Measurements from ENCODE around the gene PHKA1. TPM values are rescaled to one million over a fixed set of nuclear protein-coding genes. Genes with fewer than 3 reads are reported as not detected.
"Not testable (repeated sequence)": the region's sequence is repeated elsewhere in the genome, so short reads cannot be mapped to it uniquely, and the experiment has no call there.

Gene PHKA1
- total RNA-seq, 1 experiment from 2014 or later = 7.4 TPM

DNA sequence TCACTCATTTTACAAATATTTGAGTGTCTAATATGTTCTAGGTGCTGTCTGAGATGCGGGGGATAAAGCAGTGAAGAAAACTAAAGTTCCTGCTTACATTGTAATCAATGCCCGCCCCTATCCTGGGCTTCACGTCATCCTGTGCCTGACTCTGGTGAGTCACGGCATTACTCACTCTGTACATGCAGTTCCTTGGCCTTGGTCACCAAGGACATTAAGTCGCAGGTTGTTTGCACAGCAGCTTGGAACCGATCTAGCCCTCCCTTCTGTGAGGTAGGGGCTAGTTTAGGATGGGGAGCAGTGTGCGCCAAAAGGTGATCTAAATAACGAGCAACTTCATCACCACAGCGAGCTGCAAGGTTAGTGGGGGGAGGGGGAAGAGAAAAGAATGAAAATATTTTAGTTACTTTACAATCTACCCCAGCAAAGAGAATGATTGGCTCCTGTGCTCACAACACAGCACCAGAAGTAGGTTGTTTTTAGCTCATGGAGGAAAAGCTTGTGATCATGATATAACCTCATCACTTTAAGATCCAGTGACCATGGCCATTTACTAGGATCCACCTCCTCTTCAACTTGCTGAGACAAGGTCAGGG is 93.5 kb downstream of the PHKA1 start:
- Mint-ChIP-seq H3K4me3 (ENCODE audit: low read depth, unreplicated experiment) (peak overlapping the region; percentile 53), H3K9me3 (ENCODE audit: low read depth, unreplicated experiment) (no peaks in the 10 kb centered on the region), H3K27ac (ENCODE audit: unreplicated experiment) (peak overlapping the region; percentile 85), H3K4me1 (ENCODE audit: low read depth, unreplicated experiment) (peaks cover 36% of the 10 kb centered on the region), H3K36me3 (ENCODE audit: insufficient read depth, unreplicated experiment) (peaks cover 6% of the 10 kb centered on the region), H3K27me3 (ENCODE audit: unreplicated experiment) (no peaks in the 10 kb centered on the region)
- intact Hi-C loops (cut with micrococcal nuclease; ENCODE audit: unreplicated experiment) = loop anchor here (1.0 to 5.0 kb wide), 2 partner anchors 66 to 92 kb away; partner anchors contain the start of gene PHKA1
- CTCF ChIA-PET = interaction anchor here (0.6 kb wide), 1 partner anchor 142 kb away, joined by 3 read pairs; no protein-coding TSS in a partner anchor
- TF ChIP-seq, protein P1, sequence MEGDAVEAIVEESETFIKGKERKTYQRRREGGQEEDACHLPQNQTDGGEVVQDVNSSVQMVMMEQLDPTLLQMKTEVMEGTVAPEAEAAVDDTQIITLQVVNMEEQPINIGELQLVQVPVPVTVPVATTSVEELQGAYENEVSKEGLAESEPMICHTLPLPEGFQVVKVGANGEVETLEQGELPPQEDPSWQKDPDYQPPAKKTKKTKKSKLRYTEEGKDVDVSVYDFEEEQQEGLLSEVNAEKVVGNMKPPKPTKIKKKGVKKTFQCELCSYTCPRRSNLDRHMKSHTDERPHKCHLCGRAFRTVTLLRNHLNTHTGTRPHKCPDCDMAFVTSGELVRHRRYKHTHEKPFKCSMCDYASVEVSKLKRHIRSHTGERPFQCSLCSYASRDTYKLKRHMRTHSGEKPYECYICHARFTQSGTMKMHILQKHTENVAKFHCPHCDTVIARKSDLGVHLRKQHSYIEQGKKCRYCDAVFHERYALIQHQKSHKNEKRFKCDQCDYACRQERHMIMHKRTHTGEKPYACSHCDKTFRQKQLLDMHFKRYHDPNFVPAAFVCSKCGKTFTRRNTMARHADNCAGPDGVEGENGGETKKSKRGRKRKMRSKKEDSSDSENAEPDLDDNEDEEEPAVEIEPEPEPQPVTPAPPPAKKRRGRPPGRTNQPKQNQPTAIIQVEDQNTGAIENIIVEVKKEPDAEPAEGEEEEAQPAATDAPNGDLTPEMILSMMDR (IDR thresholded peaks at IDR 0.05; ENCODE audit: unreplicated experiment) = no peak
- BruUV-seq (replicated peaks) = TSS peak; percentile 75
- DNase-seq = peak; percentile 73

DNA sequence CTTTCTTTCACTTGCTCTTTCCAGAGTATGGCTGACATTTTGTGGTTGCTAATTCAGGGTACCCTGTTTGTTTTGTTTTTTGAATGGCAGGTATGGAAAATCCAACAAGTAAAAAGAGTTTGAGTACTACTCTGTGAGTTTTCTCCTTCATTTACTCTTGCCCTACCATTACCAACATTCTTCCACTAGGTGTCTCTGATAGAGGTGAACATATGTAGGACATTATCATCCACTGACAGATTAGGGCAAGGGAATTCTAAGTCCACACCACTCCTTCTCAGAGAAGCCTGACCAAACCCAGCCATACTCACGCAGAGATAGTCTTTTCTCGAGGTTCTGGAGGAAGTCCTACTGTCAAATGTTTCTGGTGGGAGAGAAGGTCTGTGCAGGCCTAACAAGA is 104.8 kb downstream of the PHKA1 start:
- H3K4me1 Mint-ChIP-seq (ENCODE audit: low read depth, unreplicated experiment) = peaks cover 4% of the 10 kb centered on the region
- no peak overlapping the region for H3K4me3 Mint-ChIP-seq (ENCODE audit: low read depth, unreplicated experiment)
- H3K36me3 Mint-ChIP-seq (ENCODE audit: insufficient read depth, unreplicated experiment) = no peaks in the 10 kb centered on the region
- CTCF ChIA-PET = no interaction called here
- no peaks in the 10 kb centered on the region for H3K27me3 Mint-ChIP-seq (ENCODE audit: unreplicated experiment)
- no peak overlapping the region for H3K27ac Mint-ChIP-seq (ENCODE audit: unreplicated experiment)
- no peaks in the 10 kb centered on the region for H3K9me3 Mint-ChIP-seq (ENCODE audit: low read depth, unreplicated experiment)
- TF ChIP-seq, protein P1 (IDR thresholded peaks at IDR 0.05; ENCODE audit: unreplicated experiment) = peak; percentile 18
- intact Hi-C loops (cut with micrococcal nuclease; ENCODE audit: unreplicated experiment) = no loop called here
- peak; percentile 4 for DNase-seq
- BruUV-seq (replicated peaks) = no TSS peak

- intact Hi-C loops (cut with micrococcal nuclease; ENCODE audit: unreplicated experiment) = no loop called here
- no peak for DNase-seq
- CTCF ChIA-PET = no interaction called here
- Mint-ChIP-seq H3K9me3 (ENCODE audit: low read depth, unreplicated experiment) (no peaks in the 10 kb centered on the region), H3K27me3 (ENCODE audit: unreplicated experiment) (no peaks in the 10 kb centered on the region), H3K4me3 (ENCODE audit: low read depth, unreplicated experiment) (no peak overlapping the region), H3K4me1 (ENCODE audit: low read depth, unreplicated experiment) (no peaks in the 10 kb centered on the region), H3K36me3 (ENCODE audit: insufficient read depth, unreplicated experiment) (no peaks in the 10 kb centered on the region), H3K27ac (ENCODE audit: unreplicated experiment) (no peak overlapping the region)
- TF ChIP-seq, protein P1 (IDR thresholded peaks at IDR 0.05; ENCODE audit: unreplicated experiment) = no peak
- no TSS peak for BruUV-seq (replicated peaks)
These were observed 109.4 kb downstream of the PHKA1 start for GRCh38 chrX:72604705-72605104.

GRCh38 chrX:72604112-72604511 is 110.0 kb downstream of the PHKA1 start:
- Mint-ChIP-seq H3K27me3 (ENCODE audit: unreplicated experiment) (no peaks in the 10 kb centered on the region), H3K4me3 (ENCODE audit: low read depth, unreplicated experiment) (no peak overlapping the region), H3K4me1 (ENCODE audit: low read depth, unreplicated experiment) (no peaks in the 10 kb centered on the region), H3K27ac (ENCODE audit: unreplicated experiment) (no peak overlapping the region), H3K36me3 (ENCODE audit: insufficient read depth, unreplicated experiment) (no peaks in the 10 kb centered on the region), H3K9me3 (ENCODE audit: low read depth, unreplicated experiment) (no peaks in the 10 kb centered on the region)
- no peak for DNase-seq
- CTCF ChIA-PET = no interaction called here
- TF ChIP-seq, protein P1 (IDR thresholded peaks at IDR 0.05; ENCODE audit: unreplicated experiment) = no peak
- intact Hi-C loops (cut with micrococcal nuclease; ENCODE audit: unreplicated experiment) = no loop called here
- BruUV-seq (replicated peaks) = no TSS peak

- CTCF ChIA-PET; DNase-seq; H3K9me3 Mint-ChIP-seq (ENCODE audit: low read depth, unreplicated experiment); H3K27ac Mint-ChIP-seq (ENCODE audit: unreplicated experiment); H3K4me1 Mint-ChIP-seq (ENCODE audit: low read depth, unreplicated experiment); intact Hi-C loops (cut with micrococcal nuclease; ENCODE audit: unreplicated experiment); H3K27me3 Mint-ChIP-seq (ENCODE audit: unreplicated experiment); H3K36me3 Mint-ChIP-seq (ENCODE audit: insufficient read depth, unreplicated experiment); H3K4me3 Mint-ChIP-seq (ENCODE audit: low read depth, unreplicated experiment); BruUV-seq (replicated peaks): not testable (repeated sequence)
These were observed 123.1 kb downstream of the PHKA1 start for GRCh38 chrX:72591038-72591437.
